SJSA1 (cell line): ENCODE measurements around the gene SPACA7. TPM values are rescaled to one million over a fixed set of nuclear protein-coding genes. Genes with fewer than 3 reads are reported as not detected.
A peak's percentile ranks its signal among the peaks of the same experiment; 100 is the strongest.

Experiments used
- DNase-seq, 2 experiments: peaks; one replicate each; pipeline ENCODE4 v3.0.0-alpha.2; 2015 to 2020; ENCODE audit warnings: low spot score in 2 of 2, low read depth in 1 of 2
- H3K27ac ChIP-seq: fragments of 250-450 bp; sonication (Bioruptor Pico); 2 replicates; pipeline ENCODE4 v1.5.1; 2020; ENCODE audit warnings: mild to moderate bottlenecking, moderate library complexity
- H3K27me3 ChIP-seq: fragments of 250-450 bp; sonication (Bioruptor Pico); replicated peaks from 2 replicates; pipeline ENCODE4 v1.5.1; 2020; ENCODE audit warnings: mild to moderate bottlenecking, moderate library complexity
- H3K36me3 ChIP-seq: fragments of 250-450 bp; sonication (Bioruptor Pico); 2 replicates; pipeline ENCODE4 v1.5.1; 2020; ENCODE audit warnings: mild to moderate bottlenecking
- H3K4me1 ChIP-seq: fragments of 250-450 bp; sonication (Bioruptor Pico); replicated peaks from 2 replicates; pipeline ENCODE4 v1.6.1; 2021; ENCODE audit warnings: mild to moderate bottlenecking
- H3K4me3 ChIP-seq: fragments of 250-450 bp; sonication (Bioruptor Pico); 2 replicates; pipeline ENCODE4 v1.5.1; 2020; ENCODE audit warnings: mild to moderate bottlenecking
- H3K9me3 ChIP-seq: fragments of 250-450 bp; sonication (Bioruptor Pico); replicated peaks from 2 replicates; pipeline ENCODE4 v1.5.1; 2020; ENCODE audit warnings: mild to moderate bottlenecking
- total RNA-seq: library from RNA; depleted of rRNA; stranded (reverse); fragments of >200 nt; shearing (Covaris generic); gene quantifications from 2 replicates; pipeline ENCODE4 v1.2.3, GENCODE V29; 2014

Gene SPACA7
- total RNA-seq, 1 experiment from 2014 or later = not detected

DNA sequence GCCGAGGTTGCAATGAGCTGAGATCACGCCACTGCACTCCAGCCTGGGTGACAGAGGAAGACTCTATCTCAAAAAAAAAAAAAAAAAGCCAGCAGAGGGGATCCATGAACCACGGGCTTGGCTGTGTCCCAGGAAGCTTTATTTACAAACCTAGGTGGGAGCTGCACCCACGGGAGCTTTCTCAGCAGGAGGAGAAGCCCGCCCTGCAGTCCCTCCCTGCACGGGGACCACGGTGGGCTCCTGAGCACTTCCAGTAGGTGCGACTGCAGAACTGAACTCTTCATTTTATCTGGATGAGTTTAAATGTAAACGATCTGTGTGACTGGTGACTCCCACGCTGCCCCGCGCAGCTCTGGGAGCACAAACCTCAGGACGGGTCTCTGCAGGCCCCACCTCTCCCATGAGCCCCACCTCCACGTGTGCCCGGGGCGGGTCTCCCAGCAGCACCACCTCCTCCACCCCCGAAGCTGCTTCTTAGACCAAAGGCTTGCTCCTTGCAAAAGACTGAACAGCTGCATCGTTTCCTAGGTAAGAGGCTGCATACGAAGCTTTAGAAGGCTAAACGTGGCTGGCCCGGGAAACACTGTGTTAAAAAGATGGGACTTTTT, 66.4 kb downstream of the SPACA7 start:
- Histone ChIP-seq H3K36me3 (no peaks in the 10 kb centered on the region), H3K27me3 (peaks cover 74% of the 10 kb centered on the region), H3K9me3 (peaks cover 7% of the 10 kb centered on the region), H3K4me1 (no peaks in the 10 kb centered on the region), H3K27ac (no peak overlapping the region), H3K4me3 (no peak overlapping the region)
- DNase-seq = no peak

DNA sequence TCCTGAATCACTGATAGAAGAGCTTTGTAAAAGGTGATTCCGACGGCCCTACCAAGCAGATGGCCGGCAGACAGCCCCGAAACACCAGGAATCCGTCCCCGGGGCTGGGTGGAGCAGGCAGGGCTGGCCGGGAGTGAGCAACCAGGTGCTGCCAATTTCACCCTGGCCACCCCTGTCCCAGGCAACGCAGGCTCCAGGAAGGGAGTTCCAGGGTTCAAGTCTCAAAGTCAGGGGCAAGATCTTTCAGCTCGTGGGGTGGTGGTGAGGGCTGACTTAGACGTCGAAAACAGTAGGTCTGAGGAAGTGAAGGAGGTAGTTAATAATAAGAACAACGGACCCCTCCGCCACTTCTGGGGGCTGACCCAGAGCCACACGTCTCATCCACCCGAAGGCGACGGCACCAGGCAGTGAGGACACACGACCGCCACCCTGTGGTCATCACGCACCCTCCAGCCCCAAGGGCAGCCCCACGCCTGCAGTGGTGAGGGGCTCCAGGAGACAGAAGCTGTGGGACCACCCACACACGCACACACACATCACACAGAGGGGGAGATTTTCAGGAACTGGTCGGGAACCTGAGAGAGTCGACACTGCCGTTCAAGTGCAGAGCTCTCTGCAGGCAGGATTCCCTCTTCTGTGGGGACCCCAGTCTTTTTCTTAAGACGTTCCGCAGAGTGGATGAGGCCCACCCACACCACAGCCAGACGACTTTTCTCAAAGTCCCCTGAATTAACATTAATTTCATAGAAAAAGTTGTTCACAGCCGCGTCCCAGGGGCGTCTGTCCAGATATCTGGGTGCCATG, 67.2 kb downstream of the SPACA7 start:
- no peak overlapping the region for H3K27ac ChIP-seq
- peak; percentile 39 to 52 for DNase-seq
- H3K9me3 ChIP-seq = 0 out of 2 replicates have a peak, but pooled peaks cover 3% of the 10 kb centered on the region
- H3K36me3 ChIP-seq = no peaks in the 10 kb centered on the region
- peaks cover 81% of the 10 kb centered on the region for H3K27me3 ChIP-seq
- no peaks in the 10 kb centered on the region for H3K4me1 ChIP-seq
- no peak overlapping the region for H3K4me3 ChIP-seq

DNA sequence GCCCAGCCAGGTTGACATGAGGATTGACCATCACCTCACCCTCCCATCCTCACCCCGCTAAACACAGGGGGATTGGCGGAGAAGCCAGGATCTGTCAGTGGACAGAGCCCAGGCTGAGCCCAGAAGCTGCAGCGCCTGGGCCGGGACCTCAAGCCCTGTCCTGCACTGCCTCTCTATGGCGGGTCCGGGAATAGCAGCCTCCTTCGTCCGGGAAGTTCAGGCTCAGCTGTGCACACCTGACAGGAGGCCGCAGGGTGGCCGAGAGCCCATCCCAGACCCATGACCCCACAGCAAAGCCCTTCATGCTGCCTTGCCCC, 67.8 kb downstream of the SPACA7 start:
- Histone ChIP-seq H3K27me3 (peaks cover 87% of the 10 kb centered on the region), H3K4me1 (no peaks in the 10 kb centered on the region), H3K27ac (no peak overlapping the region), H3K4me3 (no peak overlapping the region), H3K9me3 (0 out of 2 replicates have a peak, but pooled peaks cover 3% of the 10 kb centered on the region), H3K36me3 (no peaks in the 10 kb centered on the region)
- DNase-seq = peak; percentile 48 to 78

DNA sequence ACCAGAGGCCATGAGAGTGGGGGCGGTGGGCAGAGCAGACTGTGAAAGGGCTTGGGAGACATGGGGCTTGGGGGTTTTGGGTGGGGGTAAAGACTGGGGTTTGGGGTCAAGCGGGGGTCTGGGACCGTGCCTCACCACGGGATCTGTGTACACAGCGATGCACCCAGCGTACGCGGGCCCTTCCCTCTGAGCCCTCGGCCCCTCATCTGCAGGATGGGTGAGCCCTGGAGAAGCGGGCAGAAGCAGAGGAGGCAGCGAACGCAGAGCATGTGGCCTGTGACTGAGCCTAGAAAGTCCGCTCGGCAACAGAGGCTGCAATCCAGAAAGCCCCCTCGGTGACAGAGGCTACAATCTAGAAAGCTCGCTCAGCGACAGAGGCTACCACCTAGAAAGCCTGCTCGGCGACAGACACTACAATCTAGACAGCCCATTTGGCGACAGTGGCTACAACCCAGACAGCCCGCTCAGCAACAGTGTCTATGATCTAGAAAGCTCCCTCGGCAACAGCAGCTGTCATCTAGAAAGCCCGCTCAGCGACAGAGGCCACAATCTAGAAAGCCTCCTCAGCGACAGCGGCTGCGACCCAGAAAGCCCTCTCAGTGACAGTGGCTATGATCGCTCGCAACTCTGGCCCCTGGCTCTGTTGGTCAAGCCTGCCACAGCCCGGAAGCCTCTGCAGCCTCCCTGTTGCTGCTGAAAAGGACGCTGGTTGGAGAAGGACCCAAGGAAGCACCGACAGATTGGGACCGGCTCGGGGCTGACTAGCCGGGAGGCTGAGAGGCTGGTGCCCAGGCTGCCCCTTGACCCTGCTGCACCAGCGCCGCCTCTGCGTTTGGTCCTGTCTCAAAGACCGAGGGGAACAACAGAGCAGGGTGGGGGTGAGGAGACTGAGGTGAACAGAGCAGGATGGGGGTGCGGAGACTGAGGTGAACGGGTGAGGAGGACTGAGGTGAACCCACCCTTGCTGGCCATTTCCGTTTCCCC, 68.6 kb downstream of the SPACA7 start:
- Histone ChIP-seq H3K4me3 (no peak overlapping the region), H3K4me1 (no peaks in the 10 kb centered on the region), H3K27ac (no peak overlapping the region), H3K27me3 (peaks cover 90% of the 10 kb centered on the region), H3K9me3 (0 out of 2 replicates have a peak, but pooled peaks cover 3% of the 10 kb centered on the region), H3K36me3 (no peaks in the 10 kb centered on the region)
- peak in 1 of 2 experiments; percentile 54 for DNase-seq

DNA sequence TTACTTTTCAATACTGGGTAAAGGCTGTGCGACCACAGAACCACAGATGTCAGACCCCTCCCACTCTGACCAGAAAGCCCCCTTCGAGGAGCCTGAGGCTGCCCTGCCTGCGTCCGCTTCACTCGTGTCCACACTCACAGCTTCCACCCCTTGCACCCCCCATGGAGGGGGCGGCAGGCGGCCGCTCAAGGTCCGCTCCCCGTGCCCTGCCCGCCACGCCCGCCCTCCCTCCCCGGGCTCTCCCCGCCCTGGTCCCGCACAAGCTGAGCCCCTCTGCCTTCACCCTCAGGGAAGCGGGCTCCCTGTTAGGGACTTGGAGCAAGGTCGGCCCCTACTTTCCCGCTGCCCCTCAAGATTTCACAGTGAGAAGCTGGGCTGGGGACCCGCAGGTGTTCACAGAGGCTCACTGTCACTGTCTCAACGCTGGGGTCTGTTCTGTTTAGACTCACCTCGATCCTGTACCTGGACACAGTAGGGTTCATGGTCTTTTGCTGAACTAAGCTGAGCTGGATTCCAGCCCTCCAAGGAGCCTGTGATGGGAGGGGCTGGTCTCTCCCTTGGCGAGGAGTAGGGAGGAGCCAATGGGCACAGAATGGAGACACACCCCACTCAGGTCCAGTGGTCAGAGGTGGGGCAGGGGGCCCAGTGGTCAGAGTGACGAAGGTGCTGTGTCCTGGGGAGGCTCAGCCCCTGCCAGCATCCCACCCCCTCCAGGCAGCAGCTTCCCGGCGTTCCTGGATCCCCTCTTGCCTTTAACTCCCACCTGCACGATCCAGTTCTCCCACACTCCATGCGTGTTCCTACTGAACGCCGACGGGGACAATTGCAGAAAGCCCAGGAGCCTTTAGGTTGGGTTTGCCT, 69.5 kb downstream of the SPACA7 start:
- Histone ChIP-seq H3K27me3 (peaks cover 90% of the 10 kb centered on the region), H3K27ac (no peak overlapping the region), H3K4me3 (no peak overlapping the region), H3K36me3 (no peaks in the 10 kb centered on the region), H3K9me3 (0 out of 2 replicates have a peak, but pooled peaks cover 3% of the 10 kb centered on the region), H3K4me1 (no peaks in the 10 kb centered on the region)
- peak in 1 of 2 experiments; percentile 49 for DNase-seq

DNA sequence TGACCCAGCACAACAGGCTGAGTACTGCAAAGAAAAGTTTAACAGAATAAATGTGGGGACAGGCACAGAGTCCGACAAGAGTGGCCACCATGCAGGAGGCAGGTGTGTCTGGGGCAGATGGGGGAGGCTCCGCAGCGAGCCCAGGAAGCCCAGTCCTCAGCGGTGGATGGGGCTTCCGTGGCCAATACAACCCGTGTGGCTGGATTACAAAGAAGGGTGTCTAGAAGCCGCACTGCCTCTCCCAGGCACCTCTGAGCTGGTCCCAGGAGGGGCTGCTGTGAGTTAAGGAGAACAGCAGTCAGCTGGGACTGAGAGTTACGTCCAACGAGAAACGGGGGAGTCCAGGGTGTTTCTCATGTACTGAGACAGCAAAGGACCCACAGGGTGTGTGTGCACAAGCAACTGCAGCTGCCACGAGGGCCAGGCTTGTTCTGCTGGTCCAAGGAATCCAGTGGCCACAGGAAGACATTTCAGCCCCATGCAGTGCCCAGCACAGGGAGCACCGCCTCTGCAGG, 70.2 kb downstream of the SPACA7 start:
- H3K27me3 ChIP-seq = peaks cover 93% of the 10 kb centered on the region
- no peak overlapping the region for H3K4me3 ChIP-seq
- H3K4me1 ChIP-seq = no peaks in the 10 kb centered on the region
- peak in 1 of 2 experiments; percentile 44 for DNase-seq
- H3K9me3 ChIP-seq = 0 out of 2 replicates have a peak, but pooled peaks cover 3% of the 10 kb centered on the region
- H3K36me3 ChIP-seq = no peaks in the 10 kb centered on the region
- no peak overlapping the region for H3K27ac ChIP-seq

DNA sequence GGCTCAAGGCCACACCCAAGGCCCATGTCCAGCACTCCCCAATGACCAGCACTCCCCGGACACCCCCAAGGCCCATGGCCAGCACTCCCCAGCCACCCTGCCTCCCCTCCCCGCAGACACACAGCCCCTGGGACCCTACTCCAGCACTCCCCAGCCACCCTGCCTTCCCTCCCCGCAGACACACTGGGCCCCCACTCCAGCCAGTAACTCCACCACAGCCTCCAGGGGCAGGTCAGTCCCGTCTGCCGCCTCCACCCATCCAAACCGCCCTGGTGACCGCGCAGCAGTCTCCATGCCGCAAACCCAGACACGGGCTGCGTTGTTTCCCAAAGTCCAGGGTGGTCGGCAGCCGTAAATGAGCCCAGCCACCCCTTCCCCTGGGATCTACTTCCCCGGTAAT, 70.7 kb downstream of the SPACA7 start:
- no peaks in the 10 kb centered on the region for H3K4me1 ChIP-seq
- no peak overlapping the region for H3K27ac ChIP-seq
- 0 out of 2 replicates have a peak, but pooled peaks cover 3% of the 10 kb centered on the region for H3K9me3 ChIP-seq
- peaks cover 93% of the 10 kb centered on the region for H3K27me3 ChIP-seq
- H3K36me3 ChIP-seq = no peaks in the 10 kb centered on the region
- no peak overlapping the region for H3K4me3 ChIP-seq
- DNase-seq = peak in 1 of 2 experiments; percentile 44

DNA sequence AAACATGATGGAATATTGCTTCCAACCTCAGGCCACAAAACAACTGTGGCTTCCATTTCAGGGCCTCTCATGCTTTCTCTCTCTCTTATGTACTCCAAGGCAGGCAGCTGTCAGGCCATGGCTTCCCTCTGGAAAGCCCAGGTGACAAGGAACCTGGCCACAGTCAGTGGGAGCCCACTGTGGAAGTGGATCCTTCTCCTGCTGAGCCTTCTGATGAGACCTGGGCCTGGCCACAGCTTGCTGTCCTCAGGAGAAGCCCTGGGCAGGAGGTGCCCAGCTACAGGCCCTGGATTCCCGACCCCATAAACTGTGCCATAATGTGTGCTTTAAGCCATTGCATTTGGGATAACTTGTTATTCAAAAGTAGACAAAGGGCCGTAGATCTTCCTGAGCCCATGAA, 71.2 kb downstream of the SPACA7 start:
- Histone ChIP-seq H3K36me3 (no peaks in the 10 kb centered on the region), H3K4me1 (no peaks in the 10 kb centered on the region), H3K27me3 (peaks cover 93% of the 10 kb centered on the region), H3K27ac (no peak overlapping the region), H3K9me3 (0 out of 2 replicates have a peak, but pooled peaks cover 3% of the 10 kb centered on the region), H3K4me3 (no peak overlapping the region)
- peak in 1 of 2 experiments; percentile 40 for DNase-seq

DNA sequence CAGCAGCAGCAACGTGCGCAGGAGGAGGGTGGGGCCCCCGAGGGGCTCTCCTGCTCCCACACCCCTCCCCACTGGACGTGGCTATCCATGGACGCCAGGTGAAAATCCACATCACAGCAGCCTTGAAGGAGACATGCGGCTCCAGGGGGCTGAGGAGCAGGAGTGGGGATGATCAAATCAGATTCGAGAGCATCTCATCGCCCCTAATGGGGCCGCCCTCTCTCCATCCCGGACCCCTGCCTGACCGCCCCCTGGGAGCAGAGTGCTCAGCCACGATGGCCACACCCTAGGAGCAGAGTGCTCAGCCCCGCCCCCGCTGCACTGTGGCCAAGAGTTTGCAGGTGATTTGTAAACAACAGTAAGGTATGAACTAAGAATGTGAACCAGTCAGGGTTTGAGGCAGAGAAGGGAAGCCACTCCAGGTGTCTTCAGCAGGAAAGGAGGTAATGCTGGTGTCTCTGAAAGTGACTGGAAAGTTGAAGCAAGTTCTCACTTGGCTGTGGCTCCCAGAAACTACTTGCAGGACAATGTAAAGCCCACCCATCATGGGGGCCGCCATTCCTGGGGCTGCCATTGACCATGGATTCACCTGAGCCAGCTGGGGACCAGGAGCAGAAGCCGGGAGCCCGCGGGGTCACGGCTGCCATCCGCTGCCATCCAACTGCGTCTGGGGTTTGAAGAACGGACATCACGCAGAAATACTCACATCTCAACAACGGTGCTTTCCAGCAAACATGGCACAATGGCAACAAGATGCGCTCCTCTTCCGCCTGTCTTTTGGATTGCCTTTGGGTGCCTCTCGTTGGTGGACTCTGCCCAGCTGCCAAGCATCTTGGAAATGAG, 71.8 kb downstream of the SPACA7 start:
- Histone ChIP-seq H3K4me3 (no peak overlapping the region), H3K27ac (no peak overlapping the region), H3K9me3 (0 out of 2 replicates have a peak, but pooled peaks cover 3% of the 10 kb centered on the region), H3K4me1 (no peaks in the 10 kb centered on the region), H3K36me3 (no peaks in the 10 kb centered on the region), H3K27me3 (peaks cover 93% of the 10 kb centered on the region)
- DNase-seq = peak in 1 of 2 experiments; percentile 47

DNA sequence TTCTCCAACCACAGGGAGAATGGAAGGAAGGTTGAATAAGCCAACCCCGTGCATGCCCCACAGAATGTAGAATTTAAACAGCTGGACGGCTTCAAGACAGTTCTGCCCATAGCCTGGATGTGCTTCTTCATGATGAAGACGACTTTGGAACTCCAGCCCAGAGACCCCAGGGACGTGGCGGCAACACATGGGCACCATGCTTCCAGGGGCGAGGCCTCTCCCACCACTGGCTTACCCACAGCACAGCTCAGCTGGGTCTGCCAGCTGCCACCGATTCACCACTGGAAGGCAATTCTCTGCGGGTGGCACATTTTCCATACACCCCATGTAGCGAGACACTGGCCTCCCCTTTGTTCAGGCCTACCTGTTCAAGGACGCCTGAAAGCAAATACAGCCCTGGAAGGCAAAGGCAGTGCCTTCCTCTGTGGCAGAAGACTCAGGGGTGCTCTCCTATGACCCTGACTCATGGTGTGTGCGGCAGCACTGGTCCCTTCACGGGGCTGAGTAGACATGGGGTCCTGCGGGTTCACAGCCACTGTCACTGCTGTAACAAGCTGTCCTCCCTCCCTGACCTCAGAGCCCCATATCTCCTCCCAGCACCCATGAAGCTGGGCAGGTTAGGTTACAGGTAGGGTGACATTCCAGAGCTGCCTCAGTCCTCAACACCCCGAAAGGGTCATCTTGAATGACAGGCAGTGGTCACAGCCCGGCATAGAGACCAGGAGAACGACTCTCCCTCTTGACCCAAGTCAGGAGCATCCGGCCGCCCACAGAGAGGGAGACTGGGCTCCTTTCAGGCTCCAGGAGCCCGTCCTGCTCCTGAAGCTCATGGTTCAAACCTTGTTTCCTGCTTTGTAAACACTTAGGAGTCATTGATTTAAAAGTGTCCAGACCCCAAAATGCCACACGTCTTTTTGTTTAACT, 72.7 kb downstream of the SPACA7 start:
- Histone ChIP-seq H3K9me3 (0 out of 2 replicates have a peak, but pooled peaks cover 3% of the 10 kb centered on the region), H3K4me1 (no peaks in the 10 kb centered on the region), H3K27ac (no peak overlapping the region), H3K36me3 (no peaks in the 10 kb centered on the region), H3K27me3 (peaks cover 93% of the 10 kb centered on the region), H3K4me3 (no peak overlapping the region)
- peak in 1 of 2 experiments; percentile 44 for DNase-seq

DNA sequence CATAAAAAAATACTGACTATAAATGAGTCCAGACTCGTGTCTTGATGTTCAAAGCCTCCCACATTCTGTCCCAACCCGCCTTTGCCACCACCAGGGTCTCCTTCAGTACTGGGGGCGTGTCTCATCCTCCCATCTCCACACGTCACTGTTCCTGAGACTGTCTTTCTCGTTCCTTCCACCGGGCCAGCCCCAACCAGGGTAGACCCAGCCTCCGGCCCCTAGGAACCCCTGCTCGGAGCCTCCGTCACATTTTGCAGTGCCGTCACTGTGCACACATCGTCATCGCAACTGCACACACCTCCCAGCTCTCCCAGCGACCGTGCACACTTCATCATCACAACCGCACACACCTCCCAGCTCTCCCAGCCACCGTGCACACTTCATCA, 73.4 kb downstream of the SPACA7 start:
- Histone ChIP-seq H3K9me3 (0 out of 2 replicates have a peak, but pooled peaks cover 3% of the 10 kb centered on the region), H3K4me3 (no peak overlapping the region), H3K36me3 (no peaks in the 10 kb centered on the region), H3K27me3 (peaks cover 93% of the 10 kb centered on the region), H3K4me1 (no peaks in the 10 kb centered on the region), H3K27ac (no peak overlapping the region)
- DNase-seq = peak in 1 of 2 experiments; percentile 45
